Measurements from ENCODE around the gene C4orf51.
A peak's percentile ranks its signal among the peaks of the same experiment; 100 is the strongest.

C4orf51 gene

GRCh38 chr4:145716200-145716599, 36.3 kb downstream of the C4orf51 start:
- DNase-seq: peak; percentile 56

- DNase-seq: no peak
These were observed 36.8 kb downstream of the C4orf51 start for GRCh38 chr4:145716661-145717200.

- DNase-seq: no peak
These were observed 40.0 kb downstream of the C4orf51 start for GRCh38 chr4:145719752-145720624.

- DNase-seq: no peak
These were observed 40.7 kb downstream of the C4orf51 start for GRCh38 chr4:145720656-145721055.

- DNase-seq: no peak
These were observed 42.6 kb downstream of the C4orf51 start for GRCh38 chr4:145722561-145722960.

- no peak for DNase-seq
These were observed 43.4 kb downstream of the C4orf51 start for GRCh38 chr4:145723336-145723735.

GRCh38 chr4:145730026-145730425, 50.1 kb downstream of the C4orf51 start:
- DNase-seq: no peak

- peak; percentile 63 for DNase-seq
These were observed 51.1 kb downstream of the C4orf51 start for GRCh38 chr4:145731028-145731427.

- DNase-seq: no peak
These were observed 52.3 kb downstream of the C4orf51 start for GRCh38 chr4:145732001-145732815.

- DNase-seq: peak; percentile 95
These were observed 53.2 kb downstream of the C4orf51 start for GRCh38 chr4:145732895-145733880.

- peak; percentile 36 for DNase-seq
These were observed 54.1 kb downstream of the C4orf51 start for GRCh38 chr4:145734031-145734430.

- DNase-seq: peak; percentile 99
These were observed 54.8 kb downstream of the C4orf51 start for GRCh38 chr4:145734576-145735346.

- DNase-seq: peak; percentile 99
These were observed 55.4 kb downstream of the C4orf51 start for GRCh38 chr4:145735347-145735675.

- peak; percentile 53 for DNase-seq
These were observed 55.9 kb downstream of the C4orf51 start for GRCh38 chr4:145735827-145736226.

- peak; percentile 40 for DNase-seq
These were observed 56.4 kb downstream of the C4orf51 start for GRCh38 chr4:145736241-145736831.

GRCh38 chr4:145739845-145740244, 59.9 kb downstream of the C4orf51 start:
- peak; percentile 46 for DNase-seq

- no peak for DNase-seq
These were observed 60.9 kb downstream of the C4orf51 start for GRCh38 chr4:145740806-145741205.

GRCh38 chr4:145743641-145744040, 63.7 kb downstream of the C4orf51 start:
- no peak for DNase-seq

- no peak for DNase-seq
These were observed 75.9 kb downstream of the C4orf51 start for GRCh38 chr4:145755802-145756201.

GRCh38 chr4:145756244-145756643, 76.3 kb downstream of the C4orf51 start:
- DNase-seq: no peak

- no peak for DNase-seq
These were observed 77.2 kb downstream of the C4orf51 start for GRCh38 chr4:145757188-145757587.
